ENCODE measurements around the gene SEMA4F.

Gene SEMA4F

GRCh38 chr2:74675090-74675489, 21.0 kb downstream of the SEMA4F start:
- no peak overlapping the region for H3K4me3 ChIP-seq (ENCODE audit: low read depth, low read length)
- no peak for TF ChIP-seq CTCF (IDR thresholded peaks at IDR 0.05)
- no peak overlapping the region for H3K4me2 ChIP-seq (ENCODE audit: low read length)
- no peak overlapping the region for H3K9ac ChIP-seq
- no peak overlapping the region for H3K27ac ChIP-seq
- H3K79me2 ChIP-seq = no peaks in the 10 kb centered on the region
- H3K4me1 ChIP-seq = no peaks in the 10 kb centered on the region
- no peaks in the 10 kb centered on the region for H3K9me3 ChIP-seq (ENCODE audit: control insufficient read depth, low read length)
- no peaks in the 10 kb centered on the region for H3K36me3 ChIP-seq (ENCODE audit: control insufficient read depth, insufficient read depth, low read length)
- H2AFZ ChIP-seq = no peak overlapping the region
- no peaks in the 10 kb centered on the region for H3K27me3 ChIP-seq (ENCODE audit: control insufficient read depth, insufficient read depth, low read length)

GRCh38 chr2:74676331-74676730, 22.3 kb downstream of the SEMA4F start:
- H3K36me3 ChIP-seq (ENCODE audit: control insufficient read depth, insufficient read depth, low read length) = no peaks in the 10 kb centered on the region
- no peaks in the 10 kb centered on the region for H3K4me1 ChIP-seq
- H3K4me2 ChIP-seq (ENCODE audit: low read length) = no peak overlapping the region
- H3K9me3 ChIP-seq (ENCODE audit: control insufficient read depth, low read length) = no peaks in the 10 kb centered on the region
- H3K9ac ChIP-seq = no peak overlapping the region
- no peak overlapping the region for H3K27ac ChIP-seq
- H2AFZ ChIP-seq = no peak overlapping the region
- H3K4me3 ChIP-seq (ENCODE audit: low read depth, low read length) = no peak overlapping the region
- no peaks in the 10 kb centered on the region for H3K27me3 ChIP-seq (ENCODE audit: control insufficient read depth, insufficient read depth, low read length)
- TF ChIP-seq CTCF (IDR thresholded peaks at IDR 0.05) = no peak
- no peaks in the 10 kb centered on the region for H3K79me2 ChIP-seq

GRCh38 chr2:74679615-74680014, 25.6 kb downstream of the SEMA4F start:
- H3K79me2 ChIP-seq = no peaks in the 10 kb centered on the region
- H3K4me2 ChIP-seq (ENCODE audit: low read length) = no peak overlapping the region
- no peak overlapping the region for H3K9ac ChIP-seq
- TF ChIP-seq CTCF (IDR thresholded peaks at IDR 0.05) = no peak
- H3K27me3 ChIP-seq (ENCODE audit: control insufficient read depth, insufficient read depth, low read length) = no peaks in the 10 kb centered on the region
- no peak overlapping the region for H3K27ac ChIP-seq
- no peaks in the 10 kb centered on the region for H3K9me3 ChIP-seq (ENCODE audit: control insufficient read depth, low read length)
- H3K4me1 ChIP-seq = no peaks in the 10 kb centered on the region
- no peak overlapping the region for H3K4me3 ChIP-seq (ENCODE audit: low read depth, low read length)
- no peaks in the 10 kb centered on the region for H3K36me3 ChIP-seq (ENCODE audit: control insufficient read depth, insufficient read depth, low read length)
- no peak overlapping the region for H2AFZ ChIP-seq

GRCh38 chr2:74682501-74682900, 28.5 kb downstream of the SEMA4F start:
- Histone ChIP-seq H3K4me1 (no peaks in the 10 kb centered on the region), H3K27ac (no peak overlapping the region), H3K9me3 (ENCODE audit: control insufficient read depth, low read length) (no peaks in the 10 kb centered on the region), H3K79me2 (no peaks in the 10 kb centered on the region), H3K4me2 (ENCODE audit: low read length) (no peak overlapping the region), H2AFZ (no peak overlapping the region), H3K9ac (no peak overlapping the region), H3K27me3 (ENCODE audit: control insufficient read depth, insufficient read depth, low read length) (no peaks in the 10 kb centered on the region), H3K4me3 (ENCODE audit: low read depth, low read length) (no peak overlapping the region), H3K36me3 (ENCODE audit: control insufficient read depth, insufficient read depth, low read length) (no peaks in the 10 kb centered on the region)
- TF ChIP-seq CTCF (IDR thresholded peaks at IDR 0.05) = no peak

- H3K9me3 ChIP-seq (ENCODE audit: control insufficient read depth, low read length) = no peaks in the 10 kb centered on the region
- H3K27ac ChIP-seq = no peak overlapping the region
- H3K27me3 ChIP-seq (ENCODE audit: control insufficient read depth, insufficient read depth, low read length) = no peaks in the 10 kb centered on the region
- no peak overlapping the region for H2AFZ ChIP-seq
- TF ChIP-seq CTCF (IDR thresholded peaks at IDR 0.05) = no peak
- no peaks in the 10 kb centered on the region for H3K4me1 ChIP-seq
- H3K4me2 ChIP-seq (ENCODE audit: low read length) = no peak overlapping the region
- no peaks in the 10 kb centered on the region for H3K36me3 ChIP-seq (ENCODE audit: control insufficient read depth, insufficient read depth, low read length)
- H3K79me2 ChIP-seq = no peaks in the 10 kb centered on the region
- no peak overlapping the region for H3K4me3 ChIP-seq (ENCODE audit: low read depth, low read length)
- H3K9ac ChIP-seq = no peak overlapping the region
Observed at GRCh38 chr2:74685408-74685807, 31.4 kb downstream of the SEMA4F start.

Data from parathyroid adenoma (tissue), 2 donors.